Esophagus squamous epithelium (tissue), 4 donors: ENCODE results near the gene DLGAP1.

Source experiments
- POLR2A ChIP-seq, 4 donors: fragments of 450-650 bp; IDR thresholded peaks; one replicate each; pipeline ENCODE4 v1.6.1; 2017; ENCODE audit warnings: antibody characterized with exemption in 4 of 4, mild to moderate bottlenecking in 4 of 4, moderate library complexity in 3 of 4
- TF ChIP-seq, protein P1 (sequence below), 6 experiments: fragments of 450-650 bp in 4 of 6; fragments of 200-600 bp in 2 of 6; sonication (generic) in 2 of 6; IDR thresholded peaks; one replicate each; pipeline ENCODE4 v1.5.1; 2016 to 2019; ENCODE audit warnings: antibody characterized with exemption in 6 of 6, mild to moderate bottlenecking in 4 of 6, moderate library complexity in 4 of 6

DNA sequence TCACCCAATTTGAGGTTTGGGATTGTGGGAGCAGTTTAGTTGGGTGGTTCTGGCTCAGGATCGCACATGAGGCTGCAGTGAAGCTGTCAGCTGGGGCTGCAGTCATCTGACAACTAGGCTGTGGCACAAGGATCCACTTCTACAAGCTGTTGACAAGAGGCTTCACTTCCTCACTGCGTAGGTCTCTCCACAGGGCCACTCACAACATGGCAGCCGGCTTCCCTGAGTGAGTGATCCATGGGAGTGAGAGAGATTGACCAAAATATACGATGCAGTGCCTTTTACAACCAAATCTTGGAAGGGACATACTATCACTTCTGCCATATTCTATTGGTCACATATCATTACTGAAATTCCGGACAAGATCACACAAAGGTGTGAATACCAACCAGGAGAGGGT, 187.5 kb downstream of the DLGAP1 start:
- TF ChIP-seq, protein P1, sequence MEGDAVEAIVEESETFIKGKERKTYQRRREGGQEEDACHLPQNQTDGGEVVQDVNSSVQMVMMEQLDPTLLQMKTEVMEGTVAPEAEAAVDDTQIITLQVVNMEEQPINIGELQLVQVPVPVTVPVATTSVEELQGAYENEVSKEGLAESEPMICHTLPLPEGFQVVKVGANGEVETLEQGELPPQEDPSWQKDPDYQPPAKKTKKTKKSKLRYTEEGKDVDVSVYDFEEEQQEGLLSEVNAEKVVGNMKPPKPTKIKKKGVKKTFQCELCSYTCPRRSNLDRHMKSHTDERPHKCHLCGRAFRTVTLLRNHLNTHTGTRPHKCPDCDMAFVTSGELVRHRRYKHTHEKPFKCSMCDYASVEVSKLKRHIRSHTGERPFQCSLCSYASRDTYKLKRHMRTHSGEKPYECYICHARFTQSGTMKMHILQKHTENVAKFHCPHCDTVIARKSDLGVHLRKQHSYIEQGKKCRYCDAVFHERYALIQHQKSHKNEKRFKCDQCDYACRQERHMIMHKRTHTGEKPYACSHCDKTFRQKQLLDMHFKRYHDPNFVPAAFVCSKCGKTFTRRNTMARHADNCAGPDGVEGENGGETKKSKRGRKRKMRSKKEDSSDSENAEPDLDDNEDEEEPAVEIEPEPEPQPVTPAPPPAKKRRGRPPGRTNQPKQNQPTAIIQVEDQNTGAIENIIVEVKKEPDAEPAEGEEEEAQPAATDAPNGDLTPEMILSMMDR (IDR thresholded peaks at IDR 0.05) = no peak
- TF ChIP-seq POLR2A (IDR thresholded peaks at IDR 0.05) = no peak
